Neural progenitor cell (in vitro differentiated cells): ENCODE measurements around the gene TREH.
"Not testable (repeated sequence)": the region's sequence is repeated elsewhere in the genome, so short reads cannot be mapped to it uniquely, and the experiment has no call there.

Experiments used
- CTCF ChIP-seq: fragments of 200-600 bp; sonication (generic); IDR thresholded peaks from 2 replicates; pipeline ENCODE4 v1.5.1; 2017; ENCODE audit warnings: antibody characterized with exemption, mild to moderate bottlenecking
- EZH2 ChIP-seq: fragments of 200-600 bp; sonication (generic); IDR thresholded peaks from 2 replicates; pipeline ENCODE4 v1.6.1; 2017; ENCODE audit warnings: antibody characterized with exemption, mild to moderate bottlenecking, moderate library complexity
- EZH2phosphoT487 ChIP-seq: fragments of 200-600 bp; sonication (generic); IDR thresholded peaks from 2 replicates; pipeline ENCODE4 v1.6.1; 2017; ENCODE audit warnings: antibody characterized with exemption

- TF ChIP-seq CTCF, EZH2, EZH2phosphoT487: not testable (repeated sequence)
Observed at GRCh38 chr11:118717221-118717620, 37.8 kb upstream of the TREH start.
